Measurements from ENCODE around the gene TREX2. TPM values are rescaled to one million over a fixed set of nuclear protein-coding genes. Genes with fewer than 3 reads are reported as not detected.

The TREX2 gene
- total and polyA plus RNA-seq, 11 donors = 0.22 to 0.48 (median 0.29) TPM; not detected in 3

GRCh38 chrX:153454901-153455550, 9.2 kb upstream of the TREX2 start:
- intact Hi-C loops (cut with DNase I) = loop anchor here in 1 of 10 donors (10.0 kb wide), 1 partner anchor 50 kb away; no protein-coding TSS in a partner anchor
- DNase-seq (peak in 2 of 5 donors; percentile 19 to 26), ATAC-seq (no peak)
- Histone ChIP-seq H3K27me3 (no peaks in the 10 kb centered on the region), H3K27ac (no peak overlapping the region), H3K4me1 (peaks cover 0 to 6% (median 0%) of the 10 kb centered on the region in 12 donors), H3K9me3 (no peaks in the 10 kb centered on the region), H3K4me3 (no peak overlapping the region), H3K36me3 (peaks cover 0 to 25% (median 5%) of the 10 kb centered on the region in 9 donors)
- WGBS, 4 donors = 82 to 96% (median 94%) methylated on average over 14 to 16 of the region's 16 CpGs
- no peak for TF ChIP-seq POLR2A (IDR thresholded peaks at IDR 0.05)
- no peak for TF ChIP-seq CTCF (IDR thresholded peaks at IDR 0.05)

GRCh38 chrX:153450949-153451277, 5.1 kb upstream of the TREX2 start:
- intact Hi-C loops (cut with DNase I) = loop anchor here in 1 of 10 donors (10.0 kb wide), 1 partner anchor 54 kb away; no protein-coding TSS in a partner anchor
- no peak overlapping the region for H3K27ac ChIP-seq
- ATAC-seq = no peak
- H3K36me3 ChIP-seq = peaks cover 0 to 21% (median 5%) of the 10 kb centered on the region in 9 donors
- peaks cover 0 to 4% (median 0%) of the 10 kb centered on the region in 9 donors for H3K27me3 ChIP-seq
- 88 to 92% (median 89%) methylated on average over 8 of the region's 8 CpGs for WGBS, 4 donors
- H3K4me1 ChIP-seq = no peaks in the 10 kb centered on the region
- H3K4me3 ChIP-seq = no peak overlapping the region
- H3K9me3 ChIP-seq = no peaks in the 10 kb centered on the region
- no peak for TF ChIP-seq CTCF (IDR thresholded peaks at IDR 0.05)
- no peak for DNase-seq

- H3K36me3 ChIP-seq = peaks cover 0 to 21% (median 5%) of the 10 kb centered on the region in 9 donors
- H3K9me3 ChIP-seq = no peaks in the 10 kb centered on the region
- DNase-seq (no peak), ATAC-seq (no peak)
- no peak overlapping the region for H3K27ac ChIP-seq
- intact Hi-C loops (cut with DNase I) = loop anchor here in 1 of 10 donors (10.0 kb wide), 1 partner anchor 54 kb away; no protein-coding TSS in a partner anchor
- WGBS, 4 donors = 87 to 97% (median 93%) methylated on average over 23 to 26 of the region's 26 CpGs
- no peak overlapping the region for H3K4me3 ChIP-seq
- H3K27me3 ChIP-seq = peaks cover 0 to 4% (median 0%) of the 10 kb centered on the region in 9 donors
- no peak for TF ChIP-seq POLR2A (IDR thresholded peaks at IDR 0.05)
- TF ChIP-seq CTCF (IDR thresholded peaks at IDR 0.05) = no peak
- no peaks in the 10 kb centered on the region for H3K4me1 ChIP-seq
These were observed 4.5 kb upstream of the TREX2 start for GRCh38 chrX:153450114-153450948.

Measured in heart left ventricle (tissue), 16 donors.